ENCODE data around the gene UBR1. TPM values are rescaled to one million over a fixed set of nuclear protein-coding genes. Genes with fewer than 3 reads are reported as not detected.

Gene UBR1
- total RNA-seq, 1 experiment from 2014 or later: 22.2 TPM

DNA sequence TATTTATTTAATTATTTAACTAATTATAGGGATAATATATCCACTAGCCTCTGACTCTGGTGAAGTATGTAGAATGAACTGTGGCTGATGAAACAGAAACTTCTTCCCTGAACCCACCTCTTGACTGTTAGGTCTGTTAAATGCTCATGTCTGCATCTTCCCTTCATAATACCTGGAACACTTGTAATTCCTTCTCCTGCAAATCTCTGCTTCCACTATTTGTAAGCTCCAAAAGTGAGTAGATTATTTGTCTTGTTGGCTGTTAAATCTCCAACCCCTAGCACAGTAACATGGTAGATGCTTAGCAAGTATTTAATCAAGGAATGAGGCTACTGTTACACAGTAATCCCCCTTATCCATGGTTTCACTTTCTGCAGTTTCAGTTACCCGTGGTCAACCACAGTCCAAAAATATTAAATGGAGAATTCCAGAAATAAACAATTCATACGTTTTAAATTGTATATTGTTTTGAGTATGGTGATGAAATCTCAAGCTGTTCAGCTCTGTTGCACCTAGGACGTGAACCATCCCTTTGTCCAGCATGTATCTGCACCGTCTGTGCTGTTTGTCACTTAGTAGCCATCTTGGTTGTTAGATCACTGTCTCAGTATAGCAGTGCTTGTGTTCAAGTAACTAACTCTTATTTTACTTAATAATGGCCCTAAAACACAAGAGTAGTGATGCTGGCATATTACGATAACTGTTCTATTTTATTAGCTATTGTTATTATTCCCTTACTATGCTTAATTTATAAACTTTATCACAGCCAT, 190.9 kb downstream of the UBR1 start:
- no peak overlapping the region for H3K9ac ChIP-seq (ENCODE audit: extremely low read depth, insufficient read length, low read length)
- H3K14ac ChIP-seq (ENCODE audit: insufficient read depth, low read length): no peak overlapping the region
- H3K9me3 Mint-ChIP-seq: no peaks in the 10 kb centered on the region
- no peak overlapping the region for H3K4me3 Mint-ChIP-seq
- no peak overlapping the region for H3K27ac Mint-ChIP-seq
- H3K27ac ChIP-seq (ENCODE audit: insufficient read length, low read depth, low read length): no peak overlapping the region
- no peak overlapping the region for H3K56ac ChIP-seq (ENCODE audit: insufficient read length, low read depth, low read length)
- H2BK120ac ChIP-seq (ENCODE audit: low read depth, low read length, poor library complexity, severe bottlenecking): no peak overlapping the region
- no peaks in the 10 kb centered on the region for H3K27me3 ChIP-seq (ENCODE audit: insufficient read depth, low read length)
- H3K4me1 Mint-ChIP-seq: peaks cover 8 to 12% of the 10 kb centered on the region in 2 experiments
- no peak overlapping the region for H2BK20ac ChIP-seq (ENCODE audit: low read depth, low read length, poor library complexity, severe bottlenecking)
- H3K23ac ChIP-seq (ENCODE audit: insufficient read length, low read depth, low read length): no peak overlapping the region
- no peak overlapping the region for H2BK12ac ChIP-seq (ENCODE audit: insufficient read length, low read depth, low read length)
- H3K9me3 ChIP-seq (ENCODE audit: control insufficient read depth, low read depth, low read length): no peaks in the 10 kb centered on the region
- H3K79me2 ChIP-seq (ENCODE audit: insufficient read depth, low read length): peaks cover 2% of the 10 kb centered on the region; the same call in 1 of the 2 replicates
- no peak overlapping the region for H3K4ac ChIP-seq (ENCODE audit: low read depth, low read length)
- H3K79me1 ChIP-seq (ENCODE audit: insufficient read depth, low read depth, low read length, poor library complexity, severe bottlenecking): peaks cover 6% of the 10 kb centered on the region
- no peaks in the 10 kb centered on the region for H4K20me1 ChIP-seq (ENCODE audit: control insufficient read depth, insufficient read depth, insufficient read length)
- H4K91ac ChIP-seq (ENCODE audit: insufficient read length, low read depth, low read length): no peak overlapping the region
- H4K5ac ChIP-seq (ENCODE audit: insufficient read length, low read depth, low read length): no peak overlapping the region
- no peak overlapping the region for H4K8ac ChIP-seq (replicated peaks; ENCODE audit: insufficient read length, low read depth, low read length)
- no peak overlapping the region for H3K18ac ChIP-seq (ENCODE audit: insufficient read length, low read depth, low read length)
- peaks cover 3% of the 10 kb centered on the region for H3K23me2 ChIP-seq (ENCODE audit: insufficient read length, low read depth, low read length, poor library complexity, severe bottlenecking)
- no peak overlapping the region for H2BK5ac ChIP-seq (ENCODE audit: insufficient read length, low read length)
- no peak overlapping the region for H2AFZ ChIP-seq (ENCODE audit: low read length)
- H2AK5ac ChIP-seq (ENCODE audit: insufficient read length, low read length): no peak overlapping the region
- no CpG with 5 or more reads among the region's 5 CpGs for WGBS (ENCODE audit: extremely low coverage, insufficient read length, low lambda C conversion rate)
- TF ChIP-seq, protein P1, sequence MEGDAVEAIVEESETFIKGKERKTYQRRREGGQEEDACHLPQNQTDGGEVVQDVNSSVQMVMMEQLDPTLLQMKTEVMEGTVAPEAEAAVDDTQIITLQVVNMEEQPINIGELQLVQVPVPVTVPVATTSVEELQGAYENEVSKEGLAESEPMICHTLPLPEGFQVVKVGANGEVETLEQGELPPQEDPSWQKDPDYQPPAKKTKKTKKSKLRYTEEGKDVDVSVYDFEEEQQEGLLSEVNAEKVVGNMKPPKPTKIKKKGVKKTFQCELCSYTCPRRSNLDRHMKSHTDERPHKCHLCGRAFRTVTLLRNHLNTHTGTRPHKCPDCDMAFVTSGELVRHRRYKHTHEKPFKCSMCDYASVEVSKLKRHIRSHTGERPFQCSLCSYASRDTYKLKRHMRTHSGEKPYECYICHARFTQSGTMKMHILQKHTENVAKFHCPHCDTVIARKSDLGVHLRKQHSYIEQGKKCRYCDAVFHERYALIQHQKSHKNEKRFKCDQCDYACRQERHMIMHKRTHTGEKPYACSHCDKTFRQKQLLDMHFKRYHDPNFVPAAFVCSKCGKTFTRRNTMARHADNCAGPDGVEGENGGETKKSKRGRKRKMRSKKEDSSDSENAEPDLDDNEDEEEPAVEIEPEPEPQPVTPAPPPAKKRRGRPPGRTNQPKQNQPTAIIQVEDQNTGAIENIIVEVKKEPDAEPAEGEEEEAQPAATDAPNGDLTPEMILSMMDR (conservative IDR thresholded peaks at IDR 0.05): no peak
- no peaks in the 10 kb centered on the region for H3K36me3 Mint-ChIP-seq (ENCODE audit: insufficient read depth in 1 of 3, low read depth in 3 of 3)
- no peak overlapping the region for H2BK15ac ChIP-seq (ENCODE audit: low read depth, low read length)
- H3K27me3 Mint-ChIP-seq (ENCODE audit: low read depth): no peaks in the 10 kb centered on the region
- H3K4me1 ChIP-seq (ENCODE audit: insufficient read depth, low read length): no peaks in the 10 kb centered on the region
- DNase-seq: no peak
- no peak overlapping the region for H3T11ph ChIP-seq (ENCODE audit: low read length)
- no peak overlapping the region for H3K4me2 ChIP-seq (ENCODE audit: insufficient read depth, insufficient read length, low read length)
